Measurements from ENCODE around the gene FOXP2. TPM values are rescaled to one million over a fixed set of nuclear protein-coding genes. Genes with fewer than 3 reads are reported as not detected.

Gene FOXP2
- total and polyA plus RNA-seq, 2 experiments from 2014 or later: 10.0 to 14.7 TPM

- no peaks in the 10 kb centered on the region for H4K20me1 ChIP-seq (ENCODE audit: insufficient read depth, poor library complexity, severe bottlenecking)
- no peak overlapping the region for H3K4me2 ChIP-seq
- H3K79me2 ChIP-seq: no peaks in the 10 kb centered on the region
- TF ChIP-seq CTCF (IDR thresholded peaks at IDR 0.05; ENCODE audit: poor library complexity) (no peak), EZH2phosphoT487 (IDR thresholded peaks at IDR 0.05; ENCODE audit: low read depth, severe bottlenecking, unreplicated experiment) (no peak), EZH2 (IDR thresholded peaks at IDR 0.05; ENCODE audit: borderline replicate concordance) (no peak)
- no peaks in the 10 kb centered on the region for H3K4me1 ChIP-seq (ENCODE audit: insufficient read depth)
- H2AFZ ChIP-seq: no peak overlapping the region
- no peaks in the 10 kb centered on the region for H3K27me3 ChIP-seq
- H3K36me3 ChIP-seq (replicated peaks; ENCODE audit: insufficient read depth, low read depth): no peaks in the 10 kb centered on the region
- DNase-seq (ENCODE audit: low spot score): no peak
- H3K9me3 ChIP-seq (ENCODE audit: low read depth): no peaks in the 10 kb centered on the region
- no peak overlapping the region for H3K27ac ChIP-seq
- no peaks in the 10 kb centered on the region for H3K9me2 ChIP-seq (replicated peaks; ENCODE audit: insufficient read depth)
- H3K4me3 ChIP-seq: no peak overlapping the region
Measured at GRCh38 chr7:114466917-114467316, 52.3 kb downstream of the FOXP2 start.

DNA sequence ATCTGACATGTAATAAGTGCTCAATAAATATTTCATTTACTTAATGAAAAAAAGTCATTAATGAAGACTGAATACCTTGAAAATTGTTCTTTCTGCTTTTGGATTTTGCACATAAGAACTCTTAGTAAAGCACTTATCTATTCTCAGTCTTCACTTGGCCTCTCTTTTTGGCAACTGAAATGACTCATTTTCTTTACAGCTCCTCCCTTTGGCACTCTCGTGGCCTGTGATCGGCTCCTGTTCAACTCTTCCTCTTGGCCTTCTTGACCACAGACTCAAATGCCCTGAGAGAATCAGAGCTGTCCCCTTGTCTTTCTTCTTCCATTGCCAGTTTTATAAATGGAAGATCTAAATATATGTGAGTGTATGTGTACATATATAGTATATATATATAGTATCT, 54.2 kb downstream of the FOXP2 start:
- Histone ChIP-seq H3K36me3 (replicated peaks; ENCODE audit: insufficient read depth, low read depth) (no peaks in the 10 kb centered on the region), H2AFZ (no peak overlapping the region), H3K4me2 (no peak overlapping the region), H3K27ac (no peak overlapping the region), H3K79me2 (no peaks in the 10 kb centered on the region), H3K9me3 (ENCODE audit: low read depth) (no peaks in the 10 kb centered on the region), H4K20me1 (ENCODE audit: insufficient read depth, poor library complexity, severe bottlenecking) (no peaks in the 10 kb centered on the region), H3K27me3 (no peaks in the 10 kb centered on the region), H3K4me1 (ENCODE audit: insufficient read depth) (no peaks in the 10 kb centered on the region), H3K4me3 (no peak overlapping the region), H3K9me2 (replicated peaks; ENCODE audit: insufficient read depth) (no peaks in the 10 kb centered on the region)
- 81% methylated on average over 2 of the region's 2 CpGs for WGBS (ENCODE audit: low lambda C conversion rate, missing lambda C conversion rate)
- TF ChIP-seq CTCF (IDR thresholded peaks at IDR 0.05; ENCODE audit: poor library complexity) (no peak), EZH2phosphoT487 (IDR thresholded peaks at IDR 0.05; ENCODE audit: low read depth, severe bottlenecking, unreplicated experiment) (no peak), EZH2 (IDR thresholded peaks at IDR 0.05; ENCODE audit: borderline replicate concordance) (no peak)
- no peak for DNase-seq (ENCODE audit: low spot score)

DNA sequence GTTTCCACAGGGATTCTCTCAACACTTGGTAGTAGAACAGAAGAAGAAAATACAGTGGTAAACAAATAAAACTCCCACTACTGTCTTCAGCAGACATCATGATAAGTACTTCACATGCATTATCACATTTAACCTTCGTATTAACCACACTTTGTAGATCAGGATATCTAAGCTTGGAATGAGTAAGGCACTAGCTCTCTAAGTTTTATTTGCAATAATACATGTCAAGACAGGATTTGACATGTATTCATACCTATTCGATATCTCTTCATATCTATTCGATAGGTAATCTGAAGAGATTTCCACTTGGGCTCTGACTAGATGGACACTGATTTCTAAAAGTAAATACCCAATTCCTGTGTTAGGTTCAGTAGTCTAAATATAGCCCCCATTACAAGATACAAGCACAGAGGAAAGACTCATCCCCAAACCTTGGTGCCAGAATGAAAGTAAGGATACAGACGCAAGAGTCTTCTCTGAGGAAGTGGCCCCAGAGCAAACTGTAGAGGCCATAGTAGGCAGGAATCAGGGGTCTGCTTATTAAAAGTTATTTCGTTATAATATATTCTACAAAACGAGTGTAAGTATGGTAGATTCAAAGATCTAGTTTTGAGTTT, 58.4 kb downstream of the FOXP2 start:
- no peak overlapping the region for H3K4me3 ChIP-seq
- 91% methylated on average over 6 of the region's 6 CpGs for WGBS (ENCODE audit: low lambda C conversion rate, missing lambda C conversion rate)
- no peaks in the 10 kb centered on the region for H3K4me1 ChIP-seq (ENCODE audit: insufficient read depth)
- no peak for TF ChIP-seq CTCF (IDR thresholded peaks at IDR 0.05; ENCODE audit: poor library complexity)
- no peak for TF ChIP-seq EZH2 (IDR thresholded peaks at IDR 0.05; ENCODE audit: borderline replicate concordance)
- TF ChIP-seq EZH2phosphoT487 (IDR thresholded peaks at IDR 0.05; ENCODE audit: low read depth, severe bottlenecking, unreplicated experiment): no peak
- no peak overlapping the region for H3K27ac ChIP-seq
- no peaks in the 10 kb centered on the region for H3K27me3 ChIP-seq
- DNase-seq (ENCODE audit: low spot score): no peak
- no peak overlapping the region for H3K4me2 ChIP-seq
- no peaks in the 10 kb centered on the region for H3K79me2 ChIP-seq
- H3K9me3 ChIP-seq (ENCODE audit: low read depth): no peaks in the 10 kb centered on the region
- H3K9me2 ChIP-seq (replicated peaks; ENCODE audit: insufficient read depth): no peaks in the 10 kb centered on the region
- no peaks in the 10 kb centered on the region for H3K36me3 ChIP-seq (replicated peaks; ENCODE audit: insufficient read depth, low read depth)
- H4K20me1 ChIP-seq (ENCODE audit: insufficient read depth, poor library complexity, severe bottlenecking): no peaks in the 10 kb centered on the region
- no peak overlapping the region for H2AFZ ChIP-seq

DNA sequence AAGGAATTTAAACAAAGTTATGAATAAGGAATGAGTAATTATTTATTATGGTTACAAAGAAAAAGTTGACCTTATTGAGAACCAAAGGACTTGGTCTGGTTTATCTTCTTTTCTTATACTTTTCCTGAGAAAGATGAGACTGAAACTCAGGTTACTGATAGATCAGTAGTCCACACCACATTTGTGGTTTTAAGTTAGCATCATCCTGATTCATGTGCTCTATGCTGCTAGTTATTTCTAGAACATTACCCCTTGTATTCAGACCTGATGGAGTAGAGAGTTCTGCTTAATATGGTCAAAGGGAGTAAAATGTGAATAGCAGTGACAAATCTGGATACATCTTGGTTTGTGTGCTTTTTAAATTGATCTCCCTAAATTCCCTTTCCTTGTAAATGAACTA, 63.8 kb downstream of the FOXP2 start:
- H3K9me2 ChIP-seq (replicated peaks; ENCODE audit: insufficient read depth): no peaks in the 10 kb centered on the region

More for the DNA sequence above, 63.8 kb downstream of the FOXP2 start:
- TF ChIP-seq EZH2 (IDR thresholded peaks at IDR 0.05; ENCODE audit: borderline replicate concordance): no peak
- no peak for TF ChIP-seq EZH2phosphoT487 (IDR thresholded peaks at IDR 0.05; ENCODE audit: low read depth, severe bottlenecking, unreplicated experiment)
- no peak for TF ChIP-seq CTCF (IDR thresholded peaks at IDR 0.05; ENCODE audit: poor library complexity)
- Histone ChIP-seq H3K36me3 (replicated peaks; ENCODE audit: insufficient read depth, low read depth) (no peaks in the 10 kb centered on the region), H3K4me1 (ENCODE audit: insufficient read depth) (no peaks in the 10 kb centered on the region), H4K20me1 (ENCODE audit: insufficient read depth, poor library complexity, severe bottlenecking) (no peaks in the 10 kb centered on the region), H3K27ac (no peak overlapping the region), H3K4me3 (no peak overlapping the region), H3K79me2 (no peaks in the 10 kb centered on the region), H2AFZ (no peak overlapping the region), H3K9me3 (ENCODE audit: low read depth) (no peaks in the 10 kb centered on the region), H3K27me3 (no peaks in the 10 kb centered on the region), H3K4me2 (no peak overlapping the region)
- no peak for DNase-seq (ENCODE audit: low spot score)
